ENCODE measurements around the gene FREM2. TPM values are rescaled to one million over a fixed set of nuclear protein-coding genes. Genes with fewer than 3 reads are reported as not detected.

FREM2 gene
- total RNA-seq, 1 donor from 2014 or later: 0.61 TPM

DNA sequence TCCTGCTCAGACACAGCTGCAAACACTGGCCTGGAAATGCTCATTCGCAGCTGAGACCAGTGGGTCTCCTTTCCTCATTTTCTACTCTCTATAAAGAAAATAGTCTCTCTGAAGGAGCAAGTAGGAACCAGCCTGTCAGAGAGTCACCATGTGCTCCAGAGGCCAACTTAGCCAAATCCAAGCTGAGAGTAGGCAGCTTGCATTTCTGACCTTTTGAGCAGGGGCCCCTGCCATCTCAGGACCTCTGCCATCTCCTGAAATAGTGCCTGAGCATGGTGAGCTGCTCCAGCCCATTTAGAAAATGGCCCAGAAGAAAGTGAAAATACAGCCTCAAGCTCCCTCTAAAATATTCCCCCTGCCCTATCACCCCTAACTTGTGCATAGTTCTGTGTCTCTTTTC lies 208.2 kb downstream of the FREM2 start:
- no peak for DNase-seq (ENCODE audit: low spot score)

DNA sequence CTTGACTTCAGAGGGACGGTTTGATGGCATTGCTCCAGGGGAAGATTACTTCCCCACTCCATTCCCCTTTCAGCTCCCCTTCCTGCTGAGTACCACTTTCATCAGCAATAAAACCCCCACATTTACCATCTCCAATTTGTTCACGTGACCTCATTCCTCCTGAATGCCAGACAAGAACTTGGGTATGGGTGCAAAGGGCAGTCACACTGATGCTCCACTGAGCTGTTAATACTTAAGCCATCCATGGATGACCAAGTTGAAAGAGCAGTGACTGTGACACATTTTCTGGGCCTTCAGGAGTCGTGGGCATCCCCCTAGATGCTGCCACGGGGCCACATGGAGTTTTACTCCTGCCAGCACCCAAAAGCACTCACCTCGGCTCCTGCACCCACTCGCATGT lies 210.6 kb downstream of the FREM2 start:
- no peak for DNase-seq (ENCODE audit: low spot score)

DNA sequence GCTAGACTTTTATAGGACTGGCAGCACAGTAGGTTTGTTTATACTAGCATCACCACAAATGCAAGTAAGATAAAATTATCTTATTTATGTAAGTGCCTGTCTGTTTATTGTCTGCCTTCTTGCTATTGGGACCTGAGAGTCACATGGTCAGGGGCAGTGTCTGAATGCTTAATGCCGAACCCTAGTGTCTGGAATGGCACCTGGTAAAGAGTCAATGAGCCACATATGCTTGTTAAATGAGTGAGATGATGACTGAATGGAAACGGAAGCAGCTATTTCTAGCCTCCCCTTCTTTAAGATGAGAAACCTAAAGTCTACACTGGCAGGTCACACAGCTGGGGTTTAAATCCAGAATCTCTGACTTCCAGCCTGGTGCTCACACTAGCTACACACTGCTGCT lies 211.6 kb downstream of the FREM2 start:
- no peak for DNase-seq (ENCODE audit: low spot score)

DNA sequence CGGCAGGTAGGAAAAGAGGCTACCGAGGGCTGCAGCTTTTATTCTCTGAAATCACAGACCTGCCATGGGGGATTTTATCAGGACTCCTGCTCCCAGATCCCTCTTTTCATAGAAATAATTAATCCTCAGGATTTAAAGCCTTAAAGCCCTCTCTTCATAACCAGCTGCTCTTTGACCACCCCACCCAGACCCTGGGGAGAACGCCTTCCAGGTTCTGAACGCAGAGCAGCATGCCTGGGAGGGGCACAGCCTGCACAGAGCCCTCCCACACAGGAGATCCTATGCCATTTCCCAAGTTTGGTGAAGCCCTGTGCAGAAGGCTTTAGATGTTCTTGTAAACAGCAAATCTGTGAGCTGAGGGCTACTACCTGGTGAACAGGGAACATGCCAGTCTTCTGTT lies 212.7 kb downstream of the FREM2 start:
- no peak for DNase-seq (ENCODE audit: low spot score)

DNA sequence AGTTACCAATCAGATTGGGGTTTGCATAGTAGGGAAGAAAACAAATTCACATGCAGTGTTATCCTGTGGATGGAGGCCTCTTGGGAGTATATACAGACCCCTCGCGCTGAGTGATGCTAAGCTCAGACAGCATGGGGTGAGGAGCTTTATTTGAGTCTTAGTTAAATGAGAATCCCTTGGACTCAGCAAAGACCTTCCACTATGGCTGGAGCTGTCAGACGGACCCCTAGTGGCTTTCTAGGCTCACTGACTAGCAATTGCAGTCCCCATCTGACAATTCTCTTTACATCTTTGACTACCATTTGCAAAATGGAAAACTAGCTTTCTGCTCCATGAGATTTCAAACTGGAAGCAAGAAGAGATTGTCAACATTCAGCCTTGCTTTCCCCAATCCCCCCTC lies 213.3 kb downstream of the FREM2 start:
- no peak for DNase-seq (ENCODE audit: low spot score)

DNA sequence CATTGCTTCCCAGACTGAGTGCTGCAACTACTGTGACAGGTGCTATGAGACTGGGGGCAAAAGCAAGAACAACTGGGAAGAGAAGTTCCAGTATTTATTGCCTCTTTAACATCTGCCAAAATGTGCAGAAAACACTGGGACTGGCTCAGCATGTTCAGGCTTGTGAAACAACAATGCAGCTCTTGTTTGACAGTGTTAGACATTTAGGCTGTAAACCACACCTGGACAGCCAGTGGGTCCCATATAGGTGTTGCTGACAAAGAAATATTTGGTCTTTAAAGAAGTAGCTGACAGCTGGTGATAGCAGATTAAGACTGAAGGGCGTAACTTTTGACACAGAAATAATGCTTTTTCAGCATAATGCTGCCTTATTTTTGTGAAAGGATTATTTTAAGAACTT lies 215.7 kb downstream of the FREM2 start:
- DNase-seq (ENCODE audit: low spot score): no peak

DNA sequence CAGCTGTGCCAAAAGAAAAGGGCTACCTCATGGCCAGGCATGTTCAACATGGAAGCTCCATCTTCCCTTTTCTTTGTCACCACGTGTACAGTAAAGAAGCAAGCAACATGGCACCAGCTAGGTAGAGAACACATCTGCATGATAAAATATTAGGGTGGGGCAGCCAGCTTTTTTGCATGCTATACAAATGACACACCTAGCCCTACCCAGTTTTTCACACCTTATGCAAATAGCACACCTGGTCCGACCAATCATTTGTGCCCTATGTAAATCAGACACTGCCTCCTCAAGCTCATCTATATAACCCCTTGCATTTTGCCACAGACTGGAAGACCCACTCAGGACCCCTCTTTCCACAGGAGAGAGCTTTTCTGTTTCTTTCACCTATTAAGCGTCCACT lies 218.2 kb downstream of the FREM2 start:
- no peak for DNase-seq (ENCODE audit: low spot score)

DNA sequence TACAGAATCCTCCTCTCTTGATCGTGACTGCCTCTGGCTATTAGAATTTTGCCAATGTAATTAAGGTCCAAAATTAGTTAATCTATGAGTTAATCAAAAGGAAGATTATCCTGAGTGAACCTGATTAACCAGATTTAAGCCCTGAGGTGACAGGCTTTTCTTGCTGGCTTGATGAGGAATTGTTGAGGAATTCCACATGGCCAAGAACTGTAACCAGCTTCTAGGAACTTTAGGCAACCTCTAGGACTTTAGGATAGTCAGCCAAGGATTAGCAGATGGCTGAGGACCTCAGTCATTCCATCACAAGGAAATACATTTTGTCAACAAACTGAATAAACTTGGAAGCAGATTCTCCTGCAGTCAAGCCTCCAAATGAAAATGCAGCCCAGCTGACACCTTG lies 219.0 kb downstream of the FREM2 start:
- no peak for DNase-seq (ENCODE audit: low spot score)

DNA sequence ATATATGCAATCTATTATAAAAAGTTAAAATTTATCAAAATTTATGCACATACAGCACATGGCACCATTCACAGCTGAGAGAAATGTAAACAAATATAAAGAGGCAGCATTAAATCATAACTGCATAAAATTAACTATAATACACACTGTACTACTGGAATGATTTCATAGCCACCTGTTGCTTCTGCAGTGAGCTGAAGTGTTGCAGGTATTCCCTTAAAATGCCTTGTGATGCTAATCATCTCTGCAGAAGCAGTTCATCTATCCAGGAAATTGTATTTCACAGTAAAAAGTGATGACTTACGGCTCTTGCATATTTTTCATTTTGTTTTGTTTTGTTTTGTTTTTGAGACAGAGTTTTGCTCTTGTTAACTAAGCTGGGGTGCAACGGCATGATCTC lies 221.7 kb downstream of the FREM2 start:
- no peak for DNase-seq (ENCODE audit: low spot score)

DNA sequence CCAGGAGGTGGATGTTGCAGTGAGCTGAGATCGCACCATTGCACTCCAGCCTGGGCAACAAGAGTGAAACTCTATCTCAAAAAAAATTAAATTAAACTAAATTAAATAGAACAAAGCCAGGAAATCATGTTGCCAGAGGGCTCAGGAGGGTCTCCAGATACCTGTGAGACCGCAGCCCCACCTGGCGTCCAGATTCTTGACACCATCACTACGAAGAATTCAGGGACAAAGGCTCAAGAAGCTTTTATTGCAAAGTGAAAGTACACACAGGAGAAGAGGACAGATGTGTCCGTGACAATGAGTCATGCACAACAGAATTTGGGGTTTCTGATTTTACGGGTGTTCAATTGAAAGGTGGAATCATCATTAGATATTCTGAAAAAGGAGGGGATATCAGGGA lies 227.2 kb downstream of the FREM2 start:
- DNase-seq (ENCODE audit: low spot score): no peak

DNA sequence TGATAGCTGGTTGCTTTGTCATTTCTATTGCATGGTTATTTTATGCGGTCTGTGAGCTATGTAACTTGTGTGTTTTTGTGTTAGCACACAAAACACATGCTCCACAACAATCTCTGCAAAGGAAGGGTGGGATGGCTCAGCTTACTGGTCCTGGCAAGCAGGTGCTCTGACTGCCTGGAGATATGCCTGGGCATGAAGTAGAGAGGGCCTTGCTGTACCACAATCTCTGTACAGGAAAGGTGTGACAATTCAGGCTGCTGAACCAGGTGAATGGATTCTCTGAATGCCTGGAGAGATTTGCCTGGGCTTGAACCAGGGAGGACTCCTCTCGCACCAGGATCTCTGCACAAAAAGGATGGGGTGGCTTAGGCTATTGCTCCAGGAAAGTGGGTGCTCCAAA lies 234.2 kb downstream of the FREM2 start:
- DNase-seq (ENCODE audit: low spot score): no peak

DNA sequence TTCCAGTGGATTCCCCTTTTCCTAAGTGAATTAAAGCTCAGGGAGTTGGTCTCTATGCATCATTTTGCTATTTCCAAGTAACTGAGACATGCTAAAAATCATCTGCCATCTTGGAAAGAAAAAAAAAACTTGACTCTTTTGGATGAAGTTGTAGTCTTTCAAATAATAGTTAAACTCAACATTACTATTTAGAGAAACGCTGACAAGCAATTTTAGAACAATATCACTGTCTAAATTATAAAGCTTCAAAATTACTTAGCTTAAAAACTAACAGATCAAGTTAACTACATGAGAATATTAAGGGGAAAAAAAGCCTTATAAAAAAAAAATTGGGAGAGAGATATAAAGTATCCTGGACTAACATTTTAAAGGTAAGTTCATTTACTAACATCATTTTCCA lies 235.3 kb downstream of the FREM2 start:
- no peak for DNase-seq (ENCODE audit: low spot score)

DNA sequence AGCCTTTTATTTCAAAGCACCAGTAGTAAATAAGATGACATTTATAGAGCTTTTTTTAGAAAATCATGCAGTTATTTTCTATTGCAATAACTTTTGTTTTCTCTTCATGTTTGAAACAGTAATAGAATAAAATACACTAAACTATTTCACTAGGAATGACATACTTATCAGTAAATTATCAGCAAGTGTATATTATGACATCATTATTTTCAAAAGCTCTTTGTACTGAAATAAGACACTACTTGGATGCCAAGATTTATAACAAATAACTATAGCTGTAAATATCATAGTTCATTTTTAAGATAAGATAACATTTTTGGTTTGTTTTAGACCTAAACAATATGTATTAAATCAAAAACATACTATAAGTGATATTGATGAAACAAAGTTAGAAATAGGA lies 246.9 kb downstream of the FREM2 start:
- no peak for DNase-seq (ENCODE audit: low spot score)
